Muscle of arm (tissue), 12 donors: ENCODE measurements around the gene ESRRG. TPM values are rescaled to one million over a fixed set of nuclear protein-coding genes. Genes with fewer than 3 reads are reported as not detected.

Experiments
- DNase-seq: peaks from one replicate; pipeline ENCODE4 v3.0.0-alpha.2; 2013
- polyA plus RNA-seq, 12 donors: library from polyadenylated mRNA; unstranded; fragments of 120-200 nt; gene quantifications; one replicate each; pipeline ENCODE4 v1.2.1, GENCODE V29; 2013; ENCODE audit not compliant: insufficient read length in 12 of 12

ESRRG gene
- polyA plus RNA-seq, 12 donors = 5.9 to 32.7 (median 21.4) TPM; not detected in 1

GRCh38 chr1:216457356-216457755, 265.9 kb downstream of the ESRRG start:
- no peak for DNase-seq

- DNase-seq = no peak
These were observed 266.5 kb downstream of the ESRRG start for GRCh38 chr1:216456682-216457081.

GRCh38 chr1:216453777-216454176, 269.5 kb downstream of the ESRRG start:
- no peak for DNase-seq
